ENCODE data around the gene PPP1R16B.
"Not testable (repeated sequence)": the region's sequence is repeated elsewhere in the genome, so short reads cannot be mapped to it uniquely, and the experiment has no call there.

Gene PPP1R16B

GRCh38 chr20:38794057-38794456, 11.4 kb upstream of the PPP1R16B start:
- not testable (repeated sequence) for DNase-seq

- no peak for DNase-seq
Measured at GRCh38 chr20:38798266-38798665, 7.2 kb upstream of the PPP1R16B start.

GRCh38 chr20:38799203-38799602, 6.3 kb upstream of the PPP1R16B start:
- DNase-seq: no peak

- DNase-seq: no peak
Measured at GRCh38 chr20:38800882-38801281, 4.6 kb upstream of the PPP1R16B start.

GRCh38 chr20:38804221-38804620, 1.3 kb upstream of the PPP1R16B start:
- no peak for DNase-seq

- no peak for DNase-seq
Measured at GRCh38 chr20:38804682-38805501, 605 bp upstream of the PPP1R16B start.

GRCh38 chr20:38805958-38806854, 709 bp downstream of the PPP1R16B start:
- no peak for DNase-seq

GRCh38 chr20:38806855-38807655, 1.6 kb downstream of the PPP1R16B start:
- no peak for DNase-seq

- DNase-seq: no peak
Measured at GRCh38 chr20:38809942-38810341, 4.4 kb downstream of the PPP1R16B start.

- DNase-seq: no peak
Measured at GRCh38 chr20:38810926-38811630, 5.6 kb downstream of the PPP1R16B start.

- no peak for DNase-seq
Measured at GRCh38 chr20:38811769-38812168, 6.3 kb downstream of the PPP1R16B start.

- no peak for DNase-seq
Measured at GRCh38 chr20:38812182-38812581, 6.7 kb downstream of the PPP1R16B start.

GRCh38 chr20:38812709-38813573, 7.4 kb downstream of the PPP1R16B start:
- DNase-seq: no peak

- not testable (repeated sequence) for DNase-seq
Measured at GRCh38 chr20:38813574-38813962, 8.1 kb downstream of the PPP1R16B start.

- DNase-seq: no peak
Measured at GRCh38 chr20:38815446-38815845, 9.9 kb downstream of the PPP1R16B start.

GRCh38 chr20:38818113-38819065, 12.9 kb downstream of the PPP1R16B start:
- no peak for DNase-seq

GRCh38 chr20:38825571-38825900, 20.0 kb downstream of the PPP1R16B start:
- no peak for DNase-seq

GRCh38 chr20:38825901-38826625, 20.6 kb downstream of the PPP1R16B start:
- DNase-seq: peak; percentile 41

- DNase-seq: no peak
Measured at GRCh38 chr20:38827770-38828281, 22.3 kb downstream of the PPP1R16B start.

Data from fibroblast of upper back skin (primary cell).